ENCODE measurements around the gene CUZD1.

The CUZD1 gene, protein sequence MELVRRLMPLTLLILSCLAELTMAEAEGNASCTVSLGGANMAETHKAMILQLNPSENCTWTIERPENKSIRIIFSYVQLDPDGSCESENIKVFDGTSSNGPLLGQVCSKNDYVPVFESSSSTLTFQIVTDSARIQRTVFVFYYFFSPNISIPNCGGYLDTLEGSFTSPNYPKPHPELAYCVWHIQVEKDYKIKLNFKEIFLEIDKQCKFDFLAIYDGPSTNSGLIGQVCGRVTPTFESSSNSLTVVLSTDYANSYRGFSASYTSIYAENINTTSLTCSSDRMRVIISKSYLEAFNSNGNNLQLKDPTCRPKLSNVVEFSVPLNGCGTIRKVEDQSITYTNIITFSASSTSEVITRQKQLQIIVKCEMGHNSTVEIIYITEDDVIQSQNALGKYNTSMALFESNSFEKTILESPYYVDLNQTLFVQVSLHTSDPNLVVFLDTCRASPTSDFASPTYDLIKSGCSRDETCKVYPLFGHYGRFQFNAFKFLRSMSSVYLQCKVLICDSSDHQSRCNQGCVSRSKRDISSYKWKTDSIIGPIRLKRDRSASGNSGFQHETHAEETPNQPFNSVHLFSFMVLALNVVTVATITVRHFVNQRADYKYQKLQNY

DNA sequence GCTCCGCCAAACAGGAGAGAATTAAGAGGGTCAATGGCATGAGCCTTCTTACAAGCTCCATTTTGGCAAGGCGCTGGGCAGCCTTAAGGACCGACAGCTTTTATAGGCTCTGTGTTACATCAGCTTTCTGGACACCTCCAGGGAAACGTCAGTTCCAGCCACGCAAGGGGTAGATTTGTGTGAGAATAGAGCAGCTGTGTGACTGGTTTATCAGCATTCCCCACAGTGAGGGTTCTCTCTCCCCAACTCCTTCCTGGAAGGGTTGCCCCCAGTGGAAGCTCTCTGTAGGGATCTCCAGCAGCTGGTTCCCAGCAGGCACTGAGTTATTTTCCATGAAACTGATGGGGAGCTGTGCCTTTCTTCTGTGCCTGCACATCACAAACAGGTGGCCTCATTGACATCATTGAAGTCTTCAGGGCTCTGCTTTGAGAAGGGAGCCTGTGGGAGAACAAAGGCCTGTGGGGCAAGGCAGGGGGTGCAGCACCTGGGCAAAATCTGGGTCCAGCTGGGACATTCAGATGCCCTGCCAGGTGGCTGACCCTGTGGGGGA is at the start of gene CUZD1:
Gene CUZD1 (minus strand): TSS at position 75 of the 550 bp plus-strand sequence. CDS start 14 bp downstream, at position 61.
- Histone ChIP-seq H3K9me2 (ENCODE audit: low read depth, low read length) (no peaks in the 10 kb centered on the region), H3K27me3 (ENCODE audit: insufficient read depth, low read length) (no peaks in the 10 kb centered on the region), H3F3A (ENCODE audit: insufficient read depth, low read length) (no peaks in the 10 kb centered on the region), H3K4me3 (ENCODE audit: low read depth, low read length, poor library complexity, severe bottlenecking) (no peak within 1 kb of the TSS), H3K27ac (ENCODE audit: low read depth, low read length, poor library complexity, severe bottlenecking) (no peak within 1 kb of the TSS), H3K9ac (ENCODE audit: low read length) (no peak within 1 kb of the TSS), H3K4me2 (ENCODE audit: low read length) (no peak within 1 kb of the TSS), H2AFZ (ENCODE audit: low read length) (no peak within 1 kb of the TSS), H4K20me1 (ENCODE audit: insufficient read depth, low read length) (no peaks in the 10 kb centered on the region), H3K4me1 (ENCODE audit: insufficient read depth, low read length, severe bottlenecking) (no peaks in the 10 kb centered on the region), H3K36me3 (ENCODE audit: insufficient read depth, low read length) (peaks cover 11% of the 10 kb centered on the region), H3K79me2 (ENCODE audit: insufficient read depth, low read length) (no peaks in the 10 kb centered on the region), H3K9me3 (ENCODE audit: low read length) (0 out of 2 replicates have a peak, but pooled peaks cover 5% of the 10 kb centered on the region)
- TF ChIP-seq, protein P1, sequence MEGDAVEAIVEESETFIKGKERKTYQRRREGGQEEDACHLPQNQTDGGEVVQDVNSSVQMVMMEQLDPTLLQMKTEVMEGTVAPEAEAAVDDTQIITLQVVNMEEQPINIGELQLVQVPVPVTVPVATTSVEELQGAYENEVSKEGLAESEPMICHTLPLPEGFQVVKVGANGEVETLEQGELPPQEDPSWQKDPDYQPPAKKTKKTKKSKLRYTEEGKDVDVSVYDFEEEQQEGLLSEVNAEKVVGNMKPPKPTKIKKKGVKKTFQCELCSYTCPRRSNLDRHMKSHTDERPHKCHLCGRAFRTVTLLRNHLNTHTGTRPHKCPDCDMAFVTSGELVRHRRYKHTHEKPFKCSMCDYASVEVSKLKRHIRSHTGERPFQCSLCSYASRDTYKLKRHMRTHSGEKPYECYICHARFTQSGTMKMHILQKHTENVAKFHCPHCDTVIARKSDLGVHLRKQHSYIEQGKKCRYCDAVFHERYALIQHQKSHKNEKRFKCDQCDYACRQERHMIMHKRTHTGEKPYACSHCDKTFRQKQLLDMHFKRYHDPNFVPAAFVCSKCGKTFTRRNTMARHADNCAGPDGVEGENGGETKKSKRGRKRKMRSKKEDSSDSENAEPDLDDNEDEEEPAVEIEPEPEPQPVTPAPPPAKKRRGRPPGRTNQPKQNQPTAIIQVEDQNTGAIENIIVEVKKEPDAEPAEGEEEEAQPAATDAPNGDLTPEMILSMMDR (IDR thresholded peaks at IDR 0.05; ENCODE audit: low read length), result no peak
- no peak for TF ChIP-seq EZH2 (IDR thresholded peaks at IDR 0.05; ENCODE audit: borderline replicate concordance, low read length)

DNA sequence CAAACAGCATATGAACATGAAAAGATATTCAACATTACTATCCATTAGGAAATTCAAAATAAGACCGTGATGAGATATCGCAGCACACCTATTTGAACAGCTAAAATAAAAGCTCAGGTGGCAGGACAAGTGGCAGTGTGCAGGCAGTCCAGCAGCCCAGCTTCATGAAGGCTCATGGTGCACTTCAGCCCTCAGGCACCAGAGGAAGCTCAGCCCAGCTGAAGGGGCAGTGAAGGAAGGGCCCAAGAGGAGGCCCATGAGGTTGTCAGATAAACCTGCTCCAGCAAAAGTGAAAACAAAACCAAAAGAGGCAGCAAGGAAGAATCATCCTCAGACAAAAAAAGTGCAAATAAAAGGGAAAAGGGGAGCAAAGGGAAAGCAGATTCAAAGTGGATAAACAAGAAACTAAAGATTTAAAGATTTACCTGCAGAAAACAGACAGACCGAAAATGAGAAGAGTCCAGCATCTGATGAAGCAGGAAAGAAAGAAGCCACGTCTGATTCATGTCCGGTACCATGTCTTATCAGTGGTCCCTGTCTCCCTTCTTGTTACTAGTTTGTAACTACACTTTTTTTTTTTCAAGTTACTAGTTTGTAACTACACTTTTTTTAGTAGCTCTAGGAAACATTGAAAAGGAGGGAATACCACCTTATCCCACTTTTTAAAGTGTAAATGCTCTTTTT is 48.7 kb upstream of the CUZD1 start:
- Histone ChIP-seq H3K27ac (ENCODE audit: low read depth, low read length, poor library complexity, severe bottlenecking) (no peak overlapping the region), H3K4me1 (ENCODE audit: insufficient read depth, low read length, severe bottlenecking) (no peaks in the 10 kb centered on the region), H4K20me1 (ENCODE audit: insufficient read depth, low read length) (no peaks in the 10 kb centered on the region), H3F3A (ENCODE audit: insufficient read depth, low read length) (no peaks in the 10 kb centered on the region), H3K4me2 (ENCODE audit: low read length) (no peak overlapping the region), H3K9me3 (ENCODE audit: low read length) (no peaks in the 10 kb centered on the region), H3K9ac (ENCODE audit: low read length) (no peak overlapping the region), H3K9me2 (ENCODE audit: low read depth, low read length) (no peaks in the 10 kb centered on the region), H3K27me3 (ENCODE audit: insufficient read depth, low read length) (no peaks in the 10 kb centered on the region), H3K36me3 (ENCODE audit: insufficient read depth, low read length) (no peaks in the 10 kb centered on the region), H3K4me3 (ENCODE audit: low read depth, low read length, poor library complexity, severe bottlenecking) (no peak overlapping the region), H2AFZ (ENCODE audit: low read length) (no peak overlapping the region), H3K79me2 (ENCODE audit: insufficient read depth, low read length) (no peaks in the 10 kb centered on the region)
- no peak for TF ChIP-seq EZH2 (IDR thresholded peaks at IDR 0.05; ENCODE audit: borderline replicate concordance, low read length)
- TF ChIP-seq, protein P1 (IDR thresholded peaks at IDR 0.05; ENCODE audit: low read length), result no peak

DNA sequence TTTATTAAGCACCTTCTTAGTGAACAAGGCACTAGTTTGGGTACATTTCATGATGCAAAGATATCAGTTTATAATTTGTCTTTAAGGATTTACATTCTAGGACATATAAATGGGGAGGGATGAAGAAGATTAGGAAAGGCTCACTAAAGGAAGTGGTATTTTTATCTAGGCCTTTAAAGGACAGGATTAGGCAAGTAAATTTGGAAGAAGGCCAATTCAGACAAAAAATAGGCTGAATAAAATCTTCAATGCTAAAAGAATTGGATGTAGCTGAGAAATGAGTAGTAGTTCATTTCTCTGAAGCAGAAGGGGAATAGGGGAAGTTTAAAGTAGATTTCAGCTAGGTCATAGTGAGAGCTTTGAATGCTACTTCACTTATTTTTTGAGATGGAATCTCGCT is 38.5 kb upstream of the CUZD1 start:
- H3K4me3 ChIP-seq (ENCODE audit: low read depth, low read length, poor library complexity, severe bottlenecking), result no peak overlapping the region
- no peak overlapping the region for H3K9ac ChIP-seq (ENCODE audit: low read length)
- H3K27me3 ChIP-seq (ENCODE audit: insufficient read depth, low read length), result no peaks in the 10 kb centered on the region
- no peaks in the 10 kb centered on the region for H3K79me2 ChIP-seq (ENCODE audit: insufficient read depth, low read length)
- H3K4me2 ChIP-seq (ENCODE audit: low read length), result no peak overlapping the region
- no peaks in the 10 kb centered on the region for H3K9me3 ChIP-seq (ENCODE audit: low read length)
- no peaks in the 10 kb centered on the region for H4K20me1 ChIP-seq (ENCODE audit: insufficient read depth, low read length)
- no peaks in the 10 kb centered on the region for H3F3A ChIP-seq (ENCODE audit: insufficient read depth, low read length)
- H3K27ac ChIP-seq (ENCODE audit: low read depth, low read length, poor library complexity, severe bottlenecking), result no peak overlapping the region
- H3K9me2 ChIP-seq (ENCODE audit: low read depth, low read length), result no peaks in the 10 kb centered on the region
- TF ChIP-seq, protein P1 (IDR thresholded peaks at IDR 0.05; ENCODE audit: low read length), result no peak
- TF ChIP-seq EZH2 (IDR thresholded peaks at IDR 0.05; ENCODE audit: borderline replicate concordance, low read length), result no peak
- peaks cover 10% of the 10 kb centered on the region for H3K4me1 ChIP-seq (ENCODE audit: insufficient read depth, low read length, severe bottlenecking)
- H3K36me3 ChIP-seq (ENCODE audit: insufficient read depth, low read length), result no peaks in the 10 kb centered on the region
- H2AFZ ChIP-seq (ENCODE audit: low read length), result no peak overlapping the region
